Measurements from ENCODE around the gene TAAR2.
"Not testable (repeated sequence)": the region's sequence is repeated elsewhere in the genome, so short reads cannot be mapped to it uniquely, and the experiment has no call there.

Gene TAAR2

GRCh38 chr6:132624175-132624574 lies at the start of gene TAAR2:
Gene TAAR2 (minus strand): TSS chr6:132624275. CDS start chr6:132624275, 0 bp downstream.
- no peak for DNase-seq

GRCh38 chr6:132673376-132674094 lies 49.5 kb upstream of the TAAR2 start:
- peak; percentile 24 for DNase-seq

- DNase-seq, result no peak
Measured at GRCh38 chr6:132671295-132671694, 47.2 kb upstream of the TAAR2 start.

GRCh38 chr6:132669690-132670291 lies 45.7 kb upstream of the TAAR2 start:
- no peak for DNase-seq

- DNase-seq, result no peak
Measured at GRCh38 chr6:132666118-132666517, 42.0 kb upstream of the TAAR2 start.

- DNase-seq, result no peak
Measured at GRCh38 chr6:132664309-132665034, 40.4 kb upstream of the TAAR2 start.

GRCh38 chr6:132663661-132664060 lies 39.6 kb upstream of the TAAR2 start:
- DNase-seq, result no peak

- no peak for DNase-seq
Measured at GRCh38 chr6:132661906-132662305, 37.8 kb upstream of the TAAR2 start.

GRCh38 chr6:132659082-132659481 lies 35.0 kb upstream of the TAAR2 start, which contains the start of gene TAAR1:
Gene TAAR1 (minus strand): TSS chr6:132659182. CDS start chr6:132646003, 13,179 bp downstream.
- no peak for DNase-seq

GRCh38 chr6:132651062-132651461 lies 27.0 kb upstream of the TAAR2 start:
- no peak for DNase-seq

- DNase-seq, result no peak
Measured at GRCh38 chr6:132650429-132650828, 26.4 kb upstream of the TAAR2 start.

- no peak for DNase-seq
Measured at GRCh38 chr6:132648828-132649227, 24.8 kb upstream of the TAAR2 start.

- DNase-seq, result no peak
Measured at GRCh38 chr6:132648356-132648755, 24.3 kb upstream of the TAAR2 start.

- DNase-seq, result no peak
Measured at GRCh38 chr6:132643547-132643946, 19.5 kb upstream of the TAAR2 start.

- DNase-seq, result not testable (repeated sequence)
Measured at GRCh38 chr6:132637135-132637534, 13.1 kb upstream of the TAAR2 start.

- DNase-seq, result not testable (repeated sequence)
Measured at GRCh38 chr6:132635906-132636305, 11.8 kb upstream of the TAAR2 start.

- DNase-seq, result not testable (repeated sequence)
Measured at GRCh38 chr6:132635288-132635687, 11.2 kb upstream of the TAAR2 start.

GRCh38 chr6:132634796-132635195 lies 10.7 kb upstream of the TAAR2 start:
- DNase-seq, result no peak

GRCh38 chr6:132633362-132633761 lies 9.3 kb upstream of the TAAR2 start:
- DNase-seq, result no peak

- DNase-seq, result no peak
Measured at GRCh38 chr6:132623106-132623845, 799 bp downstream of the TAAR2 start.

- DNase-seq, result no peak
Measured at GRCh38 chr6:132616677-132617076, 7.4 kb downstream of the TAAR2 start.

GRCh38 chr6:132614554-132614953 lies 9.5 kb downstream of the TAAR2 start:
- DNase-seq, result no peak

Data from femur (tissue), 1 donor.